ENCODE results near the gene AVPR2.
A peak's percentile ranks its signal among the peaks of the same experiment; 100 is the strongest.

AVPR2 gene

DNA sequence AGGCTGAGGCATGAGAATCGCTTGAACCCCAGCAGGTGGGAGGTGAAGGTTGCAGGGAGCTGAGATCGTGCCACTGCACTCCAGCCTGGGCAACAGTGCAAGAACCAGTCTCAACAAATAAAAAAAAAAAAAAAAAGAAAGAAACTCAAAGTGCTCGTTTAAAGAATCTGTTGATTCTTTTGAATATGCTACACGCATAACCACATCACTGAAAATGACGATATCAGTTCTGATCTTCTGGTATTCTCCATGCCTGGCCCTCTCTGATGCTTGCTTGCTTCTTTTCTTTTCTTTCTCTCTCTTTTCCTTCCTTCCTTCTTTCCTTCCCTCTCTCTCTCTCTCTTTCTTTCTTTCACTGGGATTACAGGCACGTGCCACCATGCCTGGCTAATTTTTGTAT lies 7.3 kb downstream of the AVPR2 start:
- no peak for DNase-seq (ENCODE audit: low read depth in 2 of 2, low spot score in 1 of 2)

DNA sequence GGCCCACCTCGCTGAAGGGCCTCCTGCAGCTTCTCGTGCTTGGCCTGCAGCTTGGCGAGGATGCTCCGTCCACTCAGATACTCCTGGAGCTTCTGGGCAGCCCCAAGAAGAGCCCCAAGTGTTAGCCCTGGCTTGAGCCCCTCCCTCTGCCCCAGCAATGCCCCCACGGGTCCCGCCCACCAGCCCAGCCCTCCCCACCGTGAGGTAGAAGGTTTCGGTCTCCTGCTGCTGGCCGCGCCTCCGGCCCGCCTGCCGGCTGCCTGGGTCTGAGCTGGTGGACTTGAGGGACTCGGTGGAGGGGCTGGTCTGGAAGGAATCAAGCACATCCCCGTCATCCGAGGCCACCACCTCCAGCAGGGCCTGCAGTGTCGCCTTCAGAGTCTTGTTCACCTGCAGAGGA lies 8.7 kb downstream of the AVPR2 start:
- DNase-seq (ENCODE audit: low read depth in 2 of 2, low spot score in 1 of 2), result no peak

- DNase-seq (ENCODE audit: low read depth in 2 of 2, low spot score in 1 of 2), result no peak
Observed at GRCh38 chrX:153913701-153914100, 9.2 kb downstream of the AVPR2 start.

DNA sequence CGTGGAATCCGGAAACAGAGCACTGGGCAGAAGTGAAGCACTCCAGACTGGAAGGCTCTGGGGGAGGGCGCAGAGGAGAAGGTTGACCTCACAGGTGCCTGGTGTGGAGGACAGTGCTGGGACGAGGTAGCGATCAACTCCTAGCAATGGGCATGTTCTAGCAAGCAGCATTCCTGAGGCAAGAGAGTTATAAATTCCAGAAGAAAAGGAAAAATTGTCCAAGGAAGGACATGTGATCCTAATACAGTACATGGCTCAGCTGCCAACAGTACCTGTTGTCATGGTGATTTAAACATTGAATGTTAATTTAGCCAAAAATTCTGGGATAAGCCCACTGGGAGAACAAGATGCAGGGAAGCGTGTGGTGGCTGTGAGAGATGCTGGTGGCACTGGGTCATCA lies 13.4 kb downstream of the AVPR2 start:
- DNase-seq (ENCODE audit: low read depth in 2 of 2, low spot score in 1 of 2), result no peak

DNA sequence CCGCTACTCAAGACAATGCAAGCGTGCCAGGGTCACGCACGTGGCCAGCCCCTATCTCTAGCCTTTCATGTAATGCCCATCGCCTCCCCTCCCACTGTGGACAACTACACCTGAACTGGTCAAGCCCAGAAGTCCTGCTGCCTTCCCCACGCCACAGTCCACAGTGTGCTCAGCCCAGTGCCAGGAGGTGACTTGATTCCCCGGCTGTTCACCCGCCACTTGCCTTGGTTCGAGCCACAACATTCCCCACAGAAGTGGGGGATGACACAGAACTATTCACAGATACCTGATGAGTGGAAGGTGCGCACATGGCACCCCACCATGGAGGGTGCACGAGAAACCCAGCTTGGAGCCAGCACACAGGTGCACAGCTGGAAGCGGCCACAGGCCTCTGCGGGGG lies 14.8 kb downstream of the AVPR2 start:
- DNase-seq (ENCODE audit: low read depth in 2 of 2, low spot score in 1 of 2), result no peak

DNA sequence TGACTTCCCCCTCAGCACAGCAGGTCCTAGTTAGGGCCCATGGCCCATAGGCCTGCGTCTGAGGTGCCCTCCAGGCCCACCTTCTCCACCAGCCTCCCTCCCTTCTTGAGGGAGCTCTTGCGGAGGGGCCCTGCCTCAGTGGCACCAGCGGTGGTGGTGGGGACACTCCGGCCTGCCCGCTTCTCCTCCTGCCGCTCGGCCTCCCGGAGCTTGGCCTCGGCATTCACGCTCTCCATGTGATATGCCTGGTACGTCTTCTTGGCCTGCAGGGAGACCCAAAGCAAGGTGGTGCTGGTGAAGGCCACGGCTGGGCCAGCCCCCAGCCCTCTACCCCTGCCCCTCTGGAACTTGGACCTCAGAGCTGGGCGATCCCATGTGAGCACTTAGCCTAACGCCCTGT lies 16.1 kb downstream of the AVPR2 start:
- DNase-seq (ENCODE audit: low read depth in 2 of 2, low spot score in 1 of 2), result no peak

GRCh38 chrX:153921070-153921469 lies 16.6 kb downstream of the AVPR2 start:
- no peak for DNase-seq (ENCODE audit: low read depth in 2 of 2, low spot score in 1 of 2)

DNA sequence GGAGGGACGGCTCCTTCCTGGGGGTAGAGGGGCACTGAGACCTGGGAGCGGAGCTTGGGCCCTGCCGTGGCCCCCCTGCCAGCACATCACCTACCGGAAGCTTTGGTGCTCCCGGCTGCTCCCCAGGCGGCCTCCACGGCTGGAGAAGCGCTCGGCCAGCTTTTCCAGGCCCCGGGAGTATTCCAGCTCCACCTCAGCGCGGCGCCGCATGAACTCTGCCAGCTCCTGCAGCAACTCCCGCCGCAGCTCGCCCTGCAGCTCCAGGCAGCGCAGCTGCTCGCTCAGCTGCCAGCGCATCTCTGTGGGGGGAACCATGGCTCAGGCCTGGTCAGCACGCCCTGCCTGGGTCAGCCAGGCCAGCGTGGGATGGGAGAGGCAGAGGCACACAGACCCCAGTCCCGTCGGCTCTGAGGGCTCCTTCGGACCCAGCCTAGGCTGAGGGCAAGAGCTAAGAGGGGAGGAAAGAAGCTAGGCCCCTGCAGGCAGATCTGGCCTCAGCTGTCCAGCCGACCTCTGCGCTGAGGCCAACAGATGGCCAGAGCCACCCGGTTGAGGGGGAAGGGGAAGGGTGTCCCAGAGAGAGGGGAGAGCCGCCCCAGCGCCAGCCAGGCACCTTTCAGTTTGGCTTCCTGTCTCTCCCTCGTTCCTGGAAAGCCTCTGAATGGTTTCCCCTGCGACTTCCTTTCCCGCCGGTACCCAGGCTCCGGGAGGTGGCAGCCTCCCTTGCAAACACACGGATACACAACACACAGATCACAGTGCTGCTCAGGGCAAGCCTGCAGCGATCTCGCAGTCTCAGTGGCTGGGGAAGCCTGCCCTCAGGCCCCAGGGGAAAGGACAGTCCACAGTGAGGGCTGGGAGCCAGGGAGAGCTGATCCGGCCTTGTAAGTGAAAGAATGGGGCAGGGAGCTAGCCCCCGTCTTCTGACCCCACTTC lies 17.3 kb downstream of the AVPR2 start:
- DNase-seq (ENCODE audit: low read depth in 2 of 2, low spot score in 1 of 2), result no peak

DNA sequence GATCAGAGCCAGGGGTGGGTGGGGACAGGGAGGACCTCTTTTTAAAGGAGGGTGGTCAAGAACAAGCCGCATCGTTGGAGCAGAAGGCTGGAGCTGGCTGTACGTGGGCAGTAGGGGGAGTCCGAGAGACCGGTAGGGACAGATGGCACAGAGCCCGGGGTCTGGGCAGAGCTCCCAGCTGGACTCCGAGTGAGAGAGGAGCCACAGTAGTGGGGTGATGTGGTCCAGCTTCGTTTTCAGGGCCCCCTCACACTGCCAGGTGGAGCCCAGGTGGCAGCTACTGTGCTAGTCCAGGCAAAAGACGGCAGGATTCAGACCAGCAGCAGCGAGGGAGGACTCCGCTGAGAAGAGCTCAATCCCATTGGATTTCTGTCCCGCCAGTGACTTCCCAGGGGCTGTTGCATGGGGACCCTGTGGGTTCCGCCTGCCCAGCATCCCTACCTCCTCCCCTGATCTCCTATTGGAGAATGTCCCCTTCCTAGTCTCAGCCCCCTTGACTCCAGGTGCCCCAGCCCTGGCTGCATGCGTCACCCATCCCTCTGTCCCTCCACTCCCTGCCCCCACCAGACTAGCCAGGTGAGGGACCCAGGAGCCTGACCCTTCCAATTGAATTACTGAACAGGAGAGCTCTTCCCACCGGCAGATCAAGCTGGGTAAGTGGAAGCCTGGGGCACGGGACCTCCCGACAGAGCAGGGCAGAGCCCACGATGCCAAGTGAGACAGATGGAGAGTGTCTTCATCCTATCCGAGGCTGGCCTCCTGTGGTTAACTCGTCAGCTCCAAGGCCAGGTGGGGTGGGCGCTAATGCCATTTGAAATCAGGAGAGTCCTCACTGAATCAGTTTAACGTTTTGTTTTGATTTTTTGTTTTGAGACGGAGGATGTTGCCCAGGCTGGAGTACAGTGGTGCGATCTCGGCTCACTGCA lies 18.7 kb downstream of the AVPR2 start:
- DNase-seq (ENCODE audit: low read depth in 2 of 2, low spot score in 1 of 2), result no peak

- no peak for DNase-seq (ENCODE audit: low read depth in 2 of 2, low spot score in 1 of 2)
Observed at GRCh38 chrX:153924149-153924861, 19.8 kb downstream of the AVPR2 start.

DNA sequence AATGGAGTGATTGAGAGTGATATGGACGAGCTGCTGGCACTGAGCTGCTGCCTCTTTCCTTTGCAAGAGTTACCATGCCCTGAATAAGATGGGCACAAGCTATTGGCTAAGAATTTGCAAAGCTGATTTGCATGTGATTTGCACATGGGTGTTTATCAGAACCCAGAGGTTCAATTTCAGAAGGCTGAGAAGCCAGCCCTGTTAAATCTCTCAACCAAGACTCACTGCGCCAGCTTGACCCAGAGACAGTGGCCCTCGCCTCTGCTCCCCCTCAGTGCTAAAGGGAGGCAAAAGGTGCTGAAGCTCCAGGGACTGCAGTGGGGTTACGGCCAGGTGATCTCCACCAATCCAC lies 20.9 kb downstream of the AVPR2 start:
- DNase-seq (ENCODE audit: low read depth in 2 of 2, low spot score in 1 of 2), result no peak

DNA sequence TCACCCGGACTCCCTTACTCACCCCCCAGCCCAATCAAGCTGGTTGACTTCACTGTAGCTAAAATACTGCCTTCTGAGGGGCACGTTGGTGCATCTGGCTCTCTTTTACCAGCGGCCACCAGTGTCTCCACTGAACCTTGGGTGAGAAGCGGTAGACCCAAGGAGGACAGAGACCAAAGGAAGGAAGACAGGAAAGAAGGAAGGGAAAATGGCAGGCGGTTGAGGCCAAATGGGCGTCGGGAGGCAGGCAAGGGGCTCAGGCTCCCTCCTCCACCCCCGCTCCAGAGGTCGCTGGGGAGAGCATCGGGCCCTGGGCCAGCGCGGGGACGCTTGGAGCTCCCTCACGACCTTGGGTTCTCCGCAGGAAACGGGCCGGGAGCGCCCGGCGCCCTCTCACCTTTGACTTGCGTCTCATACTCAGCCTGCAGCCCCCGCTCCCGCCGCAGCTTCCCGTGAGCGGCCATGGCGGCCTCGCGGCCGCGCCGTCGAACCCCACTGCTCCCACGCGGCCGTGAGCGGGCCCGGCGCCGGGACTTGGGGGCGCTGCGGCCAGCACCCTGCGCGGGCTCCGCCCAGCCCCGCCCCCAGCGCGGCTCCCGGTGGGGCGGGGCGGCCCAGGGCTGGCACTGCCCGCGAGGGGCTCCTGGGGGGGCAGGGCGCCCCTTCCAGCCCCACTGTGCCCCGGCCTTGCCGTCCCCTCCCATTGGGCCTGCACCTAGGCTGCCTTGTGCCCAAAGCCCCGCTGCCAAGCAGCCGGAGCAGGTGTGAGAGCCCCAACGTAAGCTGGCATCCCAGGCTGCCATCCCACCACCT lies 21.5 kb downstream of the AVPR2 start, which contains the start of gene ARHGAP4:
TSS of gene ARHGAP4 (minus strand) at position 526 of the 813 bp plus-strand sequence. CDS start at position 464, 62 bp downstream.
- no peak for DNase-seq (ENCODE audit: low read depth in 2 of 2, low spot score in 1 of 2)

- no peak for DNase-seq (ENCODE audit: low read depth in 2 of 2, low spot score in 1 of 2)
Observed at GRCh38 chrX:153926552-153926857, 22.0 kb downstream of the AVPR2 start.

DNA sequence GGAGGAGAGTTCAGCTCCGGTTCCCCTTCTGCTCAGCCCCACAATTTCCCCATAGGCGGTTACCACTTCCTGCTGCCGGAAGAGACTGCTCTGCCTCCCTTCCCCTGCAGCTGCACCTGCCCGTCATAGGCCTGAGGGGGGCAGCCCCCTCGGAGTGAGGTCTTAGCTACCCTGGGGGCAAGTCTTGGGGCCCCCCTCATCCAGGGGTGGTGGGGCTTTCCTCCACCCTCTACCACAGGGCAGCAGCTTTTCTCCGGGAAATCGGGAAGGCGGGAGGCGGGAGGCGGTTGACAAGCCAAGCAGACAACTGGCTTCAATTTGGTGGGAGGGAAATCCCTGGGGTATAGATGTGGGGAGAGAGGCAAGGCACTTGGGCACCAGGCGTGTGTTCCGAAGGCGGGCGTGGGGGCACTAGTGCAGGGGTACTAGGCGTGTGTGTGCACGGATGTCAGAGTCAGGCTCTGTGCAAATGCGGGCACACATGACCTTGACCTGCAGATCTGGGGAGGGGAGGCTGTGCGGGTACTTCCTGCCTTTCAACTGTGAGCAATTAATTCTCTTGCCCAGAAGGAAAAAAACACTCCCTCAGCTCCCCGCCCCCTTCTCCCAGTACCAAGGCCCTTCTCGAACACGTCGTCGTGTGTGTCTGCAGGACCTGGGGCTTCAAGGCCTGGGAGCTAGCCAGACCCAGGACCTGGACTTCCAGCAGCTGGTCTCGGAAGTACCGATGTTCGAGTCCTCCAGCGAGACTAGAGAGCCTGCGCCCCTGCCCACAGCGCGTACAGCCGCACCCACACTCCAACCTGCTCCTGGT lies 22.6 kb downstream of the AVPR2 start:
- peak; percentile 34 to 65 for DNase-seq (ENCODE audit: low read depth in 2 of 2, low spot score in 1 of 2)

GRCh38 chrX:153927672-153927921 lies 23.1 kb downstream of the AVPR2 start:
- DNase-seq (ENCODE audit: low read depth in 2 of 2, low spot score in 1 of 2), result no peak

DNA sequence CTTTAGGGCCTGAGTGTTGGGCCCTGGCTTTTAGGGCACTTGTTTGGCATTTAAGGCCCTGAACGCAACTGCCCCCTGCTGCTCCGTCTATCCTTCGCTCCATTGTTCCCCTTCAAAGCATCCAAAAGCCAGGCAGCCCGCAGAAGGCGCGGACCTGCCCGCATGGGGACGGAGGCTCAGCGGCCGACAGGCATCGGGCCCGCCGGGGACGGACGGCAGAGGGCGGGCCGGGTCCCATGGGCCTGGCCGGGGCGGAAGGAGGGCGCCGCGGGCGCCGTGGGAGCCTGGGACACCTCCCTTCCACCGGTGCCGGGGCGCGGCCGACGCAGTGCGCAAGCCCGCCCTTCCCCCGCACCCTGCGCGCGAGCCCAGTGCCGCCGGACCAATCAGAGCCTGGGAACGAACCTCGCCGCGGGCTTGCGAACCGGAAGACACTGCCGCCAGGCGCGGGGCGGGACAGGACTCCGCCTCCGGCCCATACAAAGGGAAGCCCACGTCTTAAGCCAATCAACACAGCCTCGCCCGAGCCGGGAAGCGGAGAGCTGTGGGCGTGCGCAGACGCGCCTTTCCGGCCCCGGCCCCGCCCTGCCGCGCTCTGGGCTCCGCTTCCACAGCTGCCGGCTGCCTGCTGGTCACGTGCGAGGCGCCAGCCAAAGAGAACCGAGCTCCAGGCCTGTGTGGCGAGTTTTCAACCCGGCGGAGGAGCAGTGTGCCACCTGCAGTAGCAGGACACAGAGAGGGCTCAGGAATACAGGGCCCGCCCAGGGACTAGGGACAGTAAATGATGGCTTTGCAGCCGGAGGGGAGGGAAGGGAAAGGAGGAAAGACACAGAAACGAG lies 23.7 kb downstream of the AVPR2 start:
- DNase-seq (ENCODE audit: low read depth in 2 of 2, low spot score in 1 of 2), result peak; percentile 71 to 92

DNA sequence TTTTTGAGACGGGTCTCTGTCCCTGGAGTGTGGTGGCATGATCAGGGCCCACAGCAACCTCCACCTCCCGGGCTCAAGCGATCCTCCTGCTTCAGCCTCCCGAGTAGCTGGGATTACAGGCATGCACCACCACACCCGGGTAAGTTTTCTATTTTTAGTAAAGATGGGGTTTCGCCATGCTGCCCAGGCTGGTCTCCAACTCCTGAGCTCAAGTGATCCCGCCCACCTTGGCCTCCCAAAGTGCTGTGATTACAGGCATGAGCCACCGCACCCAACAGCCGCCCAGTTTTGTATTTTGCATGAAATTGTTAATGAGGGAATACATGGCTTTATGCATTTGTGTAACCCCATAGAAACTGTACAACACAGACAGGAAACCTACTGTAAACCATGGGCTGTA lies 24.4 kb downstream of the AVPR2 start:
- no peak for DNase-seq (ENCODE audit: low read depth in 2 of 2, low spot score in 1 of 2)

DNA sequence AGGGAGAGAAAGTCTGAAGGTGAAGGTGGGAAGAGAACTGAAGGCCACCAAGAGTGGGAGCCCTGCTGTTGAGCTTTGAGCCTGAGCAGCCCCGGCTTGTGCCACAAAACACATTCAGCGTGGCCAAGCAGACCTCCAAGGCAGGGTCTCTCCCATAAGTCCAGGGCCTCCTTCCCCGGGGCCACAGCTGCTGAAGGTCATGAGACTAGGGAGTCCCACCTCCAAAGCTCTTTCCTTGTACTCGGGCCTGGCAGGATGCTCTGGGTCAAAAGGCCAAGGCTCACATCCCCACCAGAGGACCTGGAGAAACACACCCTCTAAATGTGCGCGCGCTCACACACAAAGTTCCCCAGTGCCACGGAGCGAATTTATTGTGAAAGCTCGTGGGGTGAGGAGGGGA lies 25.1 kb downstream of the AVPR2 start:
- no peak for DNase-seq (ENCODE audit: low read depth in 2 of 2, low spot score in 1 of 2)
